Thyroid gland (tissue), 4 donors: Measurements from ENCODE around the gene THTPA. TPM values are rescaled to one million over a fixed set of nuclear protein-coding genes. Genes with fewer than 3 reads are reported as not detected.
"Not testable (repeated sequence)": the region's sequence is repeated elsewhere in the genome, so short reads cannot be mapped to it uniquely, and the experiment has no call there.

Experiments used
- DNase-seq, 2 donors: peaks; one replicate each; pipeline ENCODE4 v3.0.0-alpha.2; 2019
- H3K27ac ChIP-seq, 3 donors: fragments of 200-600 bp; sonication (generic); 1 replicate in 2 of 3; 2 replicates in 1 of 3; pipeline ENCODE4 v1.5.1; 2016 to 2019; ENCODE audit warnings: mild to moderate bottlenecking in 1 of 3, moderate library complexity in 1 of 3
- H3K27me3 ChIP-seq: fragments of 200-600 bp; sonication (generic); one replicate; pipeline ENCODE4 v1.5.1; 2019
- H3K36me3 ChIP-seq, 2 donors: fragments of 200-600 bp; sonication (generic); one replicate each; pipeline ENCODE4 v1.5.1; 2016 to 2019
- H3K4me1 ChIP-seq, 2 donors: fragments of 200-600 bp; sonication (generic); one replicate each; pipeline ENCODE4 v1.5.1; 2017 to 2019
- H3K4me3 ChIP-seq, 3 donors: fragments of 200-600 bp; sonication (generic); replicated peaks in 1 of 3; 1 replicate in 2 of 3; 2 replicates in 1 of 3; pipeline ENCODE4 v1.5.1; 2016; ENCODE audit warnings: mild to moderate bottlenecking in 1 of 3
- H3K9me3 ChIP-seq: fragments of 200-600 bp; sonication (generic); one replicate; pipeline ENCODE4 v1.5.1; 2017
- POLR2A ChIP-seq, 2 donors: fragments of 450-650 bp; IDR thresholded peaks; one replicate each; pipeline ENCODE4 v1.6.1; 2017; ENCODE audit warnings: antibody characterized with exemption in 2 of 2, mild to moderate bottlenecking in 2 of 2, moderate library complexity in 1 of 2
- WGBS, 2 donors: methylation state at CpG; one replicate each; pipeline ENCODE4 v1.1.5; 2017; 5-methylcytosine and 5-hydroxymethylcytosine counted together
- intact Hi-C: fragments of 100-400 bp; cut with DNase I; formaldehyde crosslinking; loops from one replicate; pipeline ENCODE4 v1.15.1; 2023
- total RNA-seq, 4 donors: library from RNA; depleted of rRNA; stranded (reverse); fragments of >200 nt; gene quantifications; one replicate each; pipeline ENCODE4 v1.2.3, GENCODE V29; 2016
- TF ChIP-seq, protein P1 (sequence below), 6 experiments: fragments of 200-600 bp in 3 of 6; fragments of 450-650 bp in 3 of 6; sonication (generic) in 3 of 6; IDR thresholded peaks; one replicate each; pipeline ENCODE4 v1.5.1; 2016 to 2019; ENCODE audit warnings: antibody characterized with exemption in 6 of 6, mild to moderate bottlenecking in 2 of 6, inconsistent platforms in 1 of 6, moderate library complexity in 1 of 6

The THTPA gene
- total RNA-seq, 4 donors from 2014 or later, result 15.3 to 48.1 (median 28.3) TPM

DNA sequence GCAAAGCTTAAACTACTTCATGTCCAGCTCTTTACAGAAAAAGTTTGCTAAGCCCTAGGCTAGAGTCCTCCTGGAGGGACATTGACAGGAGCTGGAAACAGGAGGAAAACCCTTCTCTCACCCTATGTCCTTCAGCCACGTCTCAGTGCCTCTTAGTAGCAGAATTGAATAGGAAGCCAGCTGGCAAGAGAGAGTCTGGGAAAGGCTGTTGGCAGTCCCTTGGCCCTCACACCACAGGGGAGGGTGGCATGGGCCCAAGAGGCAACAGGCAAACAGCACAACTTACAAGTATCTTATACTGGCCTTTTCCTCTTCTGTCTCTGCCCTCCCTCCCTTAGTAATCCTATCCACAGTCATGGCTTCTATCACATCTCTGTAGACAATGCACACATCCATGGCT is 52.4 kb downstream of the THTPA start:
- H3K4me1 ChIP-seq, result peaks cover 0 to 2% of the 10 kb centered on the region in 2 donors
- no peaks in the 10 kb centered on the region for H3K9me3 ChIP-seq
- DNase-seq, result peak; percentile 57 to 85
- no peak overlapping the region for H3K4me3 ChIP-seq
- WGBS, 2 donors, result 10 to 22% methylated on average over 1 of the region's 1 CpG
- H3K27ac ChIP-seq, result no peak overlapping the region
- intact Hi-C loops, result no loop called here
- no peak for TF ChIP-seq POLR2A (IDR thresholded peaks at IDR 0.05)
- TF ChIP-seq, protein P1, sequence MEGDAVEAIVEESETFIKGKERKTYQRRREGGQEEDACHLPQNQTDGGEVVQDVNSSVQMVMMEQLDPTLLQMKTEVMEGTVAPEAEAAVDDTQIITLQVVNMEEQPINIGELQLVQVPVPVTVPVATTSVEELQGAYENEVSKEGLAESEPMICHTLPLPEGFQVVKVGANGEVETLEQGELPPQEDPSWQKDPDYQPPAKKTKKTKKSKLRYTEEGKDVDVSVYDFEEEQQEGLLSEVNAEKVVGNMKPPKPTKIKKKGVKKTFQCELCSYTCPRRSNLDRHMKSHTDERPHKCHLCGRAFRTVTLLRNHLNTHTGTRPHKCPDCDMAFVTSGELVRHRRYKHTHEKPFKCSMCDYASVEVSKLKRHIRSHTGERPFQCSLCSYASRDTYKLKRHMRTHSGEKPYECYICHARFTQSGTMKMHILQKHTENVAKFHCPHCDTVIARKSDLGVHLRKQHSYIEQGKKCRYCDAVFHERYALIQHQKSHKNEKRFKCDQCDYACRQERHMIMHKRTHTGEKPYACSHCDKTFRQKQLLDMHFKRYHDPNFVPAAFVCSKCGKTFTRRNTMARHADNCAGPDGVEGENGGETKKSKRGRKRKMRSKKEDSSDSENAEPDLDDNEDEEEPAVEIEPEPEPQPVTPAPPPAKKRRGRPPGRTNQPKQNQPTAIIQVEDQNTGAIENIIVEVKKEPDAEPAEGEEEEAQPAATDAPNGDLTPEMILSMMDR (IDR thresholded peaks at IDR 0.05), result no peak
- H3K27me3 ChIP-seq, result no peaks in the 10 kb centered on the region
- H3K36me3 ChIP-seq, result no peaks in the 10 kb centered on the region

DNA sequence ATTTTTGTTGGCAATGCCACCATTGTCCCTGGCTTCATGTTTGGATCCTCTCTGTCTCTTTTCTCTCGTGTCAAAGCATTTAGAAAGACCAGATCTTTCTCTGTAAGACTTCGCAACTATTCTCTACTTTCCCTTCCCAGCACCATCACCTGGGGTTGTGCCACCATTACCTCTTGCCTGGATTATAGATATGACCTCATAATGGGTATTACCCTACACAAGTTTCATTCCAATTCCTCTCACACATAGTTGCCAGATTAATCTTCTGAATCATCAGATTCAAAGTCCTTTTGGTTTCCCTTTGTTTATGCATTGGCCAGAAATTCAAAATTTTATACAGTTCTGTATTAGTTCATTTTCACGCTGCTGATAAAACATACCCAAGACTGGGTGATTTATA is 52.9 kb downstream of the THTPA start:
- Histone ChIP-seq H3K27ac (no peak overlapping the region), H3K27me3 (no peaks in the 10 kb centered on the region), H3K4me3 (no peak overlapping the region), H3K4me1 (peaks cover 0 to 2% of the 10 kb centered on the region in 2 donors), H3K9me3 (no peaks in the 10 kb centered on the region), H3K36me3 (no peaks in the 10 kb centered on the region)
- no peak for DNase-seq
- 92 to 94% methylated on average over 3 of the region's 3 CpGs for WGBS, 2 donors
- intact Hi-C loops, result no loop called here
- no peak for TF ChIP-seq POLR2A (IDR thresholded peaks at IDR 0.05)
- TF ChIP-seq, protein P1 (IDR thresholded peaks at IDR 0.05), result no peak

DNA sequence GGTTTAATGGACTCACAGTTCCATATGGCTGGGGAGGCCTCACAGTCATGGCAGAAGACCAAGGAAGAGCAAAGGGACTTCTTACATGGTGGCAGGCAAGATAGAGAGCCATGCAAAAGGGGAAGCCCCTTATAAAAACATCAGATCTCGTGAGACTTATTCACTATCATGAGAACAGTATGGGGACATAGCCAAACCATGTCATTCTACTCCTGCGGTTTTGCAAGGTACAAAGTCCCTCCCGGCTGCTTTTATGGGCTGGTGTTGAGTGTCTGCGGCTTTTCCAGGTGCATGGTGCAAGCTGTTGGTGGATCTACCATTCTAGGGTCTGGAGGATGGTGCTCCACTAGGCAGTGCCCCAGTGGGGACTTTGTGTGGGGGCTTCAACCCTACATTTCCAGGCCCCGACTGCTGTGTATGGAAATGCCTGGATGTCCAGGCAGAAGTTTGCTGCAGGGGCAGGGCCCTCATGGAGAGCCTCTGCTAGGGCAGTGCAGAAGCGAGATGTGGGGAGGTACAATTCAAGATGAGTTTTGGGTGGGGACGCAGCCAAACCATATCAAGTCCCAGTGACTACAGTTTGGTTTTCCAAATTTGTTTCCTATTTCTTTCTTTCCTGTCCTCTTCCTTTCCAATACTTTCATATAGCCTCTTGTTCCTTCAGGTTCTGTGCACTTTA is 53.5 kb downstream of the THTPA start:
- H3K9me3 ChIP-seq, H3K4me3 ChIP-seq, H3K27ac ChIP-seq, intact Hi-C loops, H3K4me1 ChIP-seq, H3K27me3 ChIP-seq, H3K36me3 ChIP-seq, DNase-seq: not testable (repeated sequence)
- WGBS, 2 donors, result 65 to 68% methylated on average over 7 of the region's 7 CpGs

Other genes starting within 250 kb of the THTPA start
- gene BCL2L2, start 249.4 kb upstream of the THTPA start, total RNA-seq, result 10 to 100 TPM; 37.3 to 52.8 (median 46.1) TPM
- 10 to 100 TPM; 37.9 to 74.6 (median 60.5) TPM for gene PABPN1, start 234.8 kb upstream of the THTPA start, total RNA-seq
- gene SLC22A17, start 203.4 kb upstream of the THTPA start, total RNA-seq, result 10 to 100 TPM; 27.5 to 94.2 (median 53.7) TPM
- gene EFS, start 191.1 kb upstream of the THTPA start, total RNA-seq, result 10 to 100 TPM in 1 of 4 donors, 1 to 10 TPM in 3; 7.0 to 12.9 (median 8.6) TPM
- gene IL25, start 183.5 kb upstream of the THTPA start, total RNA-seq, result not detected
- gene CMTM5, start 179.2 kb upstream of the THTPA start, total RNA-seq, result 1 to 10 TPM in 1 of 4 donors, not detected in 3; 1.5 TPM
- gene MYH6, start 148.0 kb upstream of the THTPA start, total RNA-seq, result not detected
- gene MYH7, start 120.6 kb upstream of the THTPA start, total RNA-seq, result under 1 TPM in 1 of 4 donors, not detected in 3; 0.27 TPM
- 10 to 100 TPM; 31.3 to 51.1 (median 39.7) TPM for gene NGDN, start 86.6 kb upstream of the THTPA start, total RNA-seq
- 1 to 10 TPM in 3 of 4 donors, under 1 TPM in 1; 0.46 to 2.3 (median 1.4) TPM for gene ZFHX2, start 4.5 kb upstream of the THTPA start, total RNA-seq
- 100 to 1,000 TPM in 3 of 4 donors, 10 to 100 TPM in 1; 71.6 to 128 (median 114) TPM for gene AP1G2, start 11.5 kb downstream of the THTPA start, total RNA-seq
- gene JPH4, start 22.5 kb downstream of the THTPA start, total RNA-seq, result under 1 TPM in 3 of 4 donors, not detected in 1; 0.11 to 0.54 (median 0.27) TPM
- not detected for gene DHRS2, start 80.1 kb downstream of the THTPA start, total RNA-seq